Mesenchymal stem cell (in vitro differentiated cells and primary cell): ENCODE measurements around the gene CD74.
"Not testable (repeated sequence)": the region's sequence is repeated elsewhere in the genome, so short reads cannot be mapped to it uniquely, and the experiment has no call there.

ENCODE experiments used
- DNase-seq: peaks from one replicate; pipeline ENCODE4 v3.0.0-alpha.2; 2013
- H2AFZ ChIP-seq: one replicate; pipeline ENCODE4 v1.6.1; 2013; ENCODE audit warnings: low read depth, mild to moderate bottlenecking, control low read depth, inconsistent platforms, low read length, moderate library complexity
- H2AK5ac ChIP-seq: 2 replicates; pipeline ENCODE4 v1.6.1; 2013; ENCODE audit warnings: low read length, moderate library complexity, mild to moderate bottlenecking, inconsistent platforms; ENCODE audit not compliant: severe bottlenecking
- H2BK120ac ChIP-seq: one replicate; pipeline ENCODE4 v1.6.1; 2013; ENCODE audit warnings: low read depth, mild to moderate bottlenecking, inconsistent platforms, low read length, moderate library complexity
- H2BK12ac ChIP-seq, 2 experiments: one replicate each; pipeline ENCODE4 v1.6.1; 2013; ENCODE audit warnings: inconsistent platforms in 2 of 2, low read length in 2 of 2, mild to moderate bottlenecking in 2 of 2, moderate library complexity in 2 of 2, control low read depth in 1 of 2
- H2BK15ac ChIP-seq: one replicate; pipeline ENCODE4 v1.6.1; 2013; ENCODE audit warnings: mild to moderate bottlenecking, low read depth, inconsistent platforms; ENCODE audit not compliant: poor library complexity, severe bottlenecking
- H2BK5ac ChIP-seq: 2 replicates; pipeline ENCODE4 v1.6.1; 2013; ENCODE audit warnings: low read depth, mild to moderate bottlenecking, low read length, control low read depth, inconsistent platforms; ENCODE audit not compliant: poor library complexity, severe bottlenecking
- H3K14ac ChIP-seq, 2 experiments: one replicate each; pipeline ENCODE4 v1.6.1; 2013; ENCODE audit warnings: inconsistent platforms in 2 of 2, low read length in 2 of 2, control low read depth in 1 of 2, mild to moderate bottlenecking in 1 of 2, moderate library complexity in 1 of 2
- H3K18ac ChIP-seq, 2 experiments: one replicate each; pipeline ENCODE4 v1.6.1; 2013; ENCODE audit warnings: inconsistent platforms in 2 of 2, low read length in 2 of 2, control low read depth in 1 of 2, low read depth in 1 of 2, mild to moderate bottlenecking in 1 of 2
- H3K23ac ChIP-seq, 2 experiments: one replicate each; pipeline ENCODE4 v1.6.1; 2013; ENCODE audit warnings: inconsistent platforms in 2 of 2, low read length in 2 of 2, mild to moderate bottlenecking in 2 of 2, moderate library complexity in 2 of 2, control low read depth in 1 of 2
- H3K27ac ChIP-seq: 2 replicates; pipeline ENCODE4 v1.5.1; 2013; ENCODE audit warnings: mild to moderate bottlenecking, moderate library complexity, low read length, control low read depth, inconsistent platforms; ENCODE audit not compliant: poor library complexity, severe bottlenecking
- H3K27me3 ChIP-seq, 2 experiments: 2 replicates each; pipeline versions ENCODE4 v1.6.1 to v1.7.0; 2013; ENCODE audit warnings: low read length in 2 of 2, mild to moderate bottlenecking in 2 of 2, moderate library complexity in 2 of 2, control low read depth in 1 of 2, inconsistent platforms in 1 of 2; ENCODE audit not compliant: control insufficient read depth in 1 of 2, insufficient read depth in 1 of 2
- H3K36me3 ChIP-seq, 2 experiments: 2 replicates each; pipeline versions ENCODE4 v1.6.1 to v1.7.0; 2013; ENCODE audit warnings: low read length in 2 of 2, control low read depth in 1 of 2, inconsistent platforms in 1 of 2, low read depth in 1 of 2, mild to moderate bottlenecking in 1 of 2; ENCODE audit not compliant: insufficient read depth in 2 of 2, control insufficient read depth in 1 of 2
- H3K4ac ChIP-seq, 2 experiments: one replicate each; pipeline ENCODE4 v1.6.1; 2013; ENCODE audit warnings: inconsistent platforms in 2 of 2, low read length in 2 of 2, mild to moderate bottlenecking in 2 of 2, moderate library complexity in 2 of 2, control low read depth in 1 of 2, low read depth in 1 of 2
- H3K4me1 ChIP-seq: 2 replicates; pipeline ENCODE4 v1.6.1; 2013; ENCODE audit warnings: low read depth, low read length, control low read depth; ENCODE audit not compliant: control insufficient read depth, insufficient read depth
- H3K4me2 ChIP-seq: 2 replicates; pipeline ENCODE4 v1.6.1; 2013; ENCODE audit warnings: low read length, mild to moderate bottlenecking, inconsistent platforms; ENCODE audit not compliant: poor library complexity, severe bottlenecking
- H3K4me3 ChIP-seq, 2 experiments: 2 replicates each; pipeline versions ENCODE4 v1.5.1 to v1.7.0; 2013; ENCODE audit warnings: low read length in 2 of 2, mild to moderate bottlenecking in 2 of 2, control low read depth in 1 of 2, low read depth in 1 of 2; ENCODE audit not compliant: insufficient read depth in 1 of 2
- H3K79me1 ChIP-seq: replicated peaks from 2 replicates; pipeline ENCODE4 v1.6.1; 2013; ENCODE audit warnings: mild to moderate bottlenecking, control low read depth, low read length, inconsistent platforms; ENCODE audit not compliant: poor library complexity, severe bottlenecking
- H3K9ac ChIP-seq: 2 replicates; pipeline ENCODE4 v1.7.0; 2013; ENCODE audit warnings: mild to moderate bottlenecking, low read length, moderate library complexity
- H3K9me3 ChIP-seq: 2 replicates; pipeline ENCODE4 v1.7.0; 2013; ENCODE audit warnings: mild to moderate bottlenecking, low read length; ENCODE audit not compliant: control insufficient read depth
- H4K8ac ChIP-seq: one replicate; pipeline ENCODE4 v1.6.1; 2013; ENCODE audit warnings: inconsistent platforms, mild to moderate bottlenecking, low read length, moderate library complexity
- H4K91ac ChIP-seq: one replicate; pipeline ENCODE4 v1.6.1; 2013; ENCODE audit warnings: mild to moderate bottlenecking, low read length, inconsistent platforms
- WGBS: methylation state at CpG from one replicate; pipeline ENCODE4 v1.1.7; 2013; ENCODE audit warnings: mixed read lengths; 5-methylcytosine and 5-hydroxymethylcytosine counted together

The CD74 gene

DNA sequence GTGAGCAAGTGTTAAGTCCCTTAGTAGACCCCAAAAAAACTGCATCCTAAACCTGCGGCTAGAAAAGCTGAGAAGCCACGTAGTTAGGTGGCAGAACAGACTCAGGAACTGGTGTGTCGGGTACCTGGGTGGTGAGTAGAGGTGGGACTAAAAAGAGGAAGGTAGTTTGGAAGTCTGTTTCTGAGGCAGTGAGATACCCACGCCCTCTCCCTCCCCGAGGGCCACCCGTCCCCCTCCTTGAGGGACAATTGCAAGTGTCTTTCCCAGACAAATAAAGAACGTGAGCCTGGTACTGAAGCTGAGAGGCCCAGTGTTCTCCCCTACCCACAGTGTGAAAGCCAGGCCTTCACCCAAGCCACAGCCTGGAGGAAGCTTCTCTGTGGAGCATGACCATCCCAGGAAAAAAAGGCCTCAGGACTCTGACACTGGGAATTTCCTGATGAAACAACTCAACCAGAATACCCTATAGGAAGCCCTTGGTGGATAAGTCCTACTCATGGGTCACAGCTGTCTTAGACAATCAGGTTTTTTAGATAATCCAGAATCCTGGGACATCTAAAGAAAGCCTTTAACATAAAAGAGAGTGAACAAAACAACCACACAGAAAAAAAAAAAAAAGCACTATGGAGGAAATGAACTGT lies 7.0 kb upstream of the CD74 start:
- Histone ChIP-seq H3K9ac (no peak overlapping the region), H3K23ac (no peak overlapping the region), H3K79me1 (no peaks in the 10 kb centered on the region), H3K4ac (peak overlapping the region in 1 of 2 experiments; percentile 16), H2AFZ (no peak overlapping the region), H2AK5ac (peak overlapping the region; percentile 42), H3K9me3 (no peaks in the 10 kb centered on the region), H2BK12ac (no peak overlapping the region), H4K91ac (no peak overlapping the region), H3K4me1 (peaks cover 2% of the 10 kb centered on the region), H3K4me3 (no peak overlapping the region), H4K8ac (no peak overlapping the region), H2BK15ac (no peak overlapping the region), H3K27me3 (no peaks in the 10 kb centered on the region), H3K14ac (no peak overlapping the region), H3K27ac (no peak overlapping the region), H2BK120ac (no peak overlapping the region), H3K18ac (no peak overlapping the region), H3K4me2 (no peak overlapping the region), H3K36me3 (no peaks in the 10 kb centered on the region), H2BK5ac (no peak overlapping the region)
- 70% methylated on average over 7 of the region's 7 CpGs for WGBS
- no peak for DNase-seq

DNA sequence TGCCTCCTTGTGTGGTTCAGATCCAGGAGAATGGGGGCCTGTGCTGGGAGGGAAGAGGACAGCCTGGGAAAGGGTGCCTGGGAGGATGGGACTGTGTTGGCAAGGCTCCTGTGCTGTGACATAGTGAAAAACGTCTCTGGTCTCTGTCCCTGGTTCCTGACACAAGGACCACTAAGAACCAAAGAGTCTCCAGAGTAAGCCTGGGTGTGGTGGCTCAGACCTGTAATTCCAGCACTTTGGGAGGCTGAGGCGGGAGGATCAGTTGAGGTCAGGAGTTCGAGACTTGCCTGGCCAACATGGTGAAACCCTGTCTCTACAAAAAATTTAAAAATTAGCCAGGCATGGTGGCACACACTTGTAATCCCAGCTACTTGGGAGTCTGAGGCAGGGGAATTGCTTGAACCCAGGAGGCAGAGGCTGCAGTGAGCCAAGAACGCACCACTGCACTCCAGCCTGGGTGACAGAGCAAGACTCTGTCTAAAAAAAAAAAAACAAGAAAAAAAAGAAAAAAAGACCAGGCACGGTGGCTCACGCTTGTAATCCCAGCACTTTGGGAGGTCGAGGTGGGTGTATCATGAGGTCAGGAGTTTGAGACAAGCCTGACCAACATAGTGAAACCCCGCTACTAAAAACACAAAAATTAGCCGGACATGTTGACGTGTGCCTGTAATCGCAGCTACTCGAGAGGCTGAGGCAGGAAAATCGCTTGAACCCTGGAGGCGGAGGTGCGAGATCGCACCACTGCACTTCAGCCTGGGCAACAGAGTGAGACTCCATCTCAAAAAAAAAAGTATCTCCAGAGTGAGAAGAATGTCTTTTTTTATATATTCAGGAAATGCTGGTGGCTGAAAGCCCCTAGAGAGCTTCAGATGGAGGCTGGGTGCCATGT lies 1.4 kb upstream of the CD74 start:
- H2BK5ac ChIP-seq, H3K4ac ChIP-seq, H4K8ac ChIP-seq, H3K9me3 ChIP-seq, H4K91ac ChIP-seq, H3K14ac ChIP-seq, H2BK120ac ChIP-seq, H3K4me2 ChIP-seq, H3K27me3 ChIP-seq, H3K79me1 ChIP-seq, H3K23ac ChIP-seq, H3K36me3 ChIP-seq, H3K9ac ChIP-seq, H3K27ac ChIP-seq, H3K18ac ChIP-seq, H2BK12ac ChIP-seq, H3K4me3 ChIP-seq, H2AFZ ChIP-seq, DNase-seq: not testable (repeated sequence)
- H2AK5ac ChIP-seq, result peak overlapping the region; percentile 40
- peak overlapping the region; percentile 33 for H2BK15ac ChIP-seq
- peaks cover 12% of the 10 kb centered on the region for H3K4me1 ChIP-seq
- 95% methylated on average over 16 of the region's 16 CpGs for WGBS

DNA sequence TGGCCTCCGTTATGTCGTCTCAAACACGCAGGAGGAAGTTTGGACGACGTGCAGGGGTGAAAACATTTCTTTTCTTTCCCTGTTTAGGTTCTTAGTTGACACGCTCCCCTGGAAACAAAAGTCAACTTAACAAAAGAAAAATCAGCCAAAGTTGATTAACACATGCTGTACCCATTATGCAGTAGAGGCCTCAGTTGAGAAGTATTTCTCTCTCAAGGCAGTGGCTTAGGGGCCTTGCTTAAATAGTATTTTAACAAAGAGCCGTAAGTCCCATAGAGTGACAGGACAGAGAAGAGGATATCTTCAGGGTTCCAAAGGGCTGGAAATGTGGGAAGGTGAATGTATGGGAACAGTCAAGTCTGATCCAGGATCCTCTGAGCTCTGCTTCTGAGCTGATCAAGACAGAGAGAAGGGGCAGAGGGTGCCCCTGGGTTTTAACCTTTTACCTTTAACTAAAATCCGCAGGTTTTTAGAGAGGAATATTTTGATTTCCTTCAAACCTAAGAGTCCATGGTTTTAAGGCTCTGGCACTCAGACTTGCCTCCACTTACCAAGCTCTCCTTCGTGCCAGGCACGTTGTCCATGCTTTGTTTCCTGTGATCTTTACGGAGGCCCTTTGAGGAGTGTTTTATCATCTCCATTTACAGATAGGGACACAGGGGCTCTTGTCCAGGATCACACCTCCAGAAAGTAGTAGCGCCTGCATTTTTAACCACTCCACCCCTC lies 629 bp upstream of the CD74 start:
- H3K79me1 ChIP-seq, result no peaks in the 10 kb centered on the region
- no peak overlapping the region for H4K91ac ChIP-seq
- peak overlapping the region; percentile 76 for H3K4me2 ChIP-seq
- no peak overlapping the region for H2AFZ ChIP-seq
- H3K4me1 ChIP-seq, result peaks cover 12% of the 10 kb centered on the region
- H3K18ac ChIP-seq, result no peak overlapping the region
- DNase-seq, result no peak
- peak overlapping the region; percentile 61 for H3K27ac ChIP-seq
- no peak overlapping the region for H4K8ac ChIP-seq
- H3K4me3 ChIP-seq, result peak overlapping the region in 1 of 2 experiments; percentile 77
- no peak overlapping the region for H2BK120ac ChIP-seq
- H3K9ac ChIP-seq, result peak overlapping the region; percentile 85
- H3K9me3 ChIP-seq, result no peaks in the 10 kb centered on the region
- peak overlapping the region; percentile 33 for H2BK15ac ChIP-seq
- peaks cover 2 to 3% of the 10 kb centered on the region in 2 experiments for H3K36me3 ChIP-seq
- H3K27me3 ChIP-seq, result no peaks in the 10 kb centered on the region
- no peak overlapping the region for H3K23ac ChIP-seq
- H2AK5ac ChIP-seq, result peak overlapping the region; percentile 40
- no peak overlapping the region for H3K14ac ChIP-seq
- WGBS, result 82% methylated on average over 11 of the region's 12 CpGs
- H2BK12ac ChIP-seq, result no peak overlapping the region
- H2BK5ac ChIP-seq, result no peak overlapping the region
- H3K4ac ChIP-seq, result no peak overlapping the region
